Measurements from ENCODE around the gene PRSS33. TPM values are rescaled to one million over a fixed set of nuclear protein-coding genes. Genes with fewer than 3 reads are reported as not detected.

Gene PRSS33
- total and polyA plus RNA-seq, 9 of the 15 experiments (the other 6 are each of a cell fraction or from before 2014, with no cell fraction given), result not detected

- TF ChIP-seq, protein P1, sequence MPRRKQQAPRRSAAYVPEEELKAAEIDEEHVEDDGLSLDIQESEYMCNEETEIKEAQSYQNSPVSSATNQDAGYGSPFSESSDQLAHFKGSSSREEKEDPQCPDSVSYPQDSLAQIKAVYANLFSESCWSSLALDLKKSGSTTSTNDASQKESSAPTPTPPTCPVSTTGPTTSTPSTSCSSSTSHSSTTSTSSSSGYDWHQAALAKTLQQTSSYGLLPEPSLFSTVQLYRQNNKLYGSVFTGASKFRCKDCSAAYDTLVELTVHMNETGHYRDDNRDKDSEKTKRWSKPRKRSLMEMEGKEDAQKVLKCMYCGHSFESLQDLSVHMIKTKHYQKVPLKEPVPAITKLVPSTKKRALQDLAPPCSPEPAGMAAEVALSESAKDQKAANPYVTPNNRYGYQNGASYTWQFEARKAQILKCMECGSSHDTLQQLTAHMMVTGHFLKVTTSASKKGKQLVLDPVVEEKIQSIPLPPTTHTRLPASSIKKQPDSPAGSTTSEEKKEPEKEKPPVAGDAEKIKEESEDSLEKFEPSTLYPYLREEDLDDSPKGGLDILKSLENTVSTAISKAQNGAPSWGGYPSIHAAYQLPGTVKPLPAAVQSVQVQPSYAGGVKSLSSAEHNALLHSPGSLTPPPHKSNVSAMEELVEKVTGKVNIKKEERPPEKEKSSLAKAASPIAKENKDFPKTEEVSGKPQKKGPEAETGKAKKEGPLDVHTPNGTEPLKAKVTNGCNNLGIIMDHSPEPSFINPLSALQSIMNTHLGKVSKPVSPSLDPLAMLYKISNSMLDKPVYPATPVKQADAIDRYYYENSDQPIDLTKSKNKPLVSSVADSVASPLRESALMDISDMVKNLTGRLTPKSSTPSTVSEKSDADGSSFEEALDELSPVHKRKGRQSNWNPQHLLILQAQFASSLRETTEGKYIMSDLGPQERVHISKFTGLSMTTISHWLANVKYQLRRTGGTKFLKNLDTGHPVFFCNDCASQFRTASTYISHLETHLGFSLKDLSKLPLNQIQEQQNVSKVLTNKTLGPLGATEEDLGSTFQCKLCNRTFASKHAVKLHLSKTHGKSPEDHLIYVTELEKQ (CRISPR knock-in tag; IDR thresholded peaks at IDR 0.05), result no peak
- no peak for TF ChIP-seq MIER1 (IDR thresholded peaks at IDR 0.05; ENCODE audit: low read depth)
- no peak for TF ChIP-seq NONO (IDR thresholded peaks at IDR 0.05; ENCODE audit: low read depth in 2 of 2, low read length in 1 of 2)
- peak; percentile 40; the same call in 1 of the 2 replicates for TF ChIP-seq THRAP3 (IDR thresholded peaks at IDR 0.05; ENCODE audit: borderline replicate concordance)
- TF ChIP-seq POLR2G (IDR thresholded peaks at IDR 0.05; ENCODE audit: low read depth, low read length), result peak; percentile 75
- peak; percentile 7 to 47 for TF ChIP-seq E2F6 (IDR thresholded peaks at IDR 0.05; ENCODE audit: borderline replicate concordance in 1 of 2, extremely low read depth in 1 of 2, insufficient read depth in 1 of 2, insufficient read length in 1 of 2, low read depth in 1 of 2, low read length in 1 of 2, poor library complexity in 1 of 2, severe bottlenecking in 1 of 2)
- peak; percentile 14 for TF ChIP-seq MEIS2 (IDR thresholded peaks at IDR 0.05; ENCODE audit: partially characterized antibody)
- peak; percentile 89 for TF ChIP-seq RBM22 (IDR thresholded peaks at IDR 0.05; ENCODE audit: low read depth, low read length, poor library complexity, severe bottlenecking)
Measured at GRCh38 chr16:2765462-2766404, 21.6 kb downstream of the PRSS33 start (continued).

Measured in K562 (cell line).